Fibroblast of lung (primary cell): ENCODE data around the gene MCRIP1. TPM values are rescaled to one million over a fixed set of nuclear protein-coding genes. Genes with fewer than 3 reads are reported as not detected.

Experiments used
- DNase-seq, 2 donors: peaks; one replicate each; pipeline versions ENCODE4 v3.0.0 to v3.0.0-alpha.2; 2010; ENCODE audit warnings: low read depth in 2 of 2
- H2AFZ ChIP-seq: 2 replicates; pipeline ENCODE4 v1.5.1; 2012; ENCODE audit warnings: low read length, control low read depth, inconsistent platforms
- H3K27ac ChIP-seq: 2 replicates; pipeline ENCODE4 v1.5.1; 2011; ENCODE audit warnings: low read length, control low read depth; ENCODE audit not compliant: insufficient read depth
- H3K27me3 ChIP-seq: 2 replicates; pipeline ENCODE4 v1.5.1; 2011; ENCODE audit warnings: mild to moderate bottlenecking, low read length; ENCODE audit not compliant: control insufficient read depth, insufficient read depth
- H3K36me3 ChIP-seq: 2 replicates; pipeline ENCODE4 v1.5.1; 2011; ENCODE audit warnings: low read length; ENCODE audit not compliant: control insufficient read depth, insufficient read depth
- H3K4me1 ChIP-seq: 2 replicates; pipeline ENCODE4 v1.5.1; 2011; ENCODE audit warnings: low read length; ENCODE audit not compliant: control insufficient read depth, insufficient read depth; ENCODE audit errors: extremely low read depth
- H3K4me2 ChIP-seq: 2 replicates; pipeline ENCODE4 v1.5.1; 2011; ENCODE audit warnings: low read length, control low read depth; ENCODE audit not compliant: insufficient read depth; ENCODE audit errors: extremely low read depth
- H3K4me3 ChIP-seq, 4 experiments: fragments of 200-600 bp in 1 of 4; sonication (generic) in 1 of 4; replicated peaks in 1 of 4; 2 replicates each; pipeline ENCODE4 v1.5.1; 2011 to 2016; ENCODE audit warnings: low read length in 4 of 4, low read depth in 3 of 4, mild to moderate bottlenecking in 3 of 4, control low read depth in 2 of 4, inconsistent platforms in 1 of 4, mixed read lengths in 1 of 4; ENCODE audit not compliant: insufficient read depth in 1 of 4; ENCODE audit errors: control extremely low read depth in 1 of 4
- H3K79me2 ChIP-seq: 2 replicates; pipeline ENCODE4 v1.5.1; 2012; ENCODE audit warnings: mild to moderate bottlenecking, low read length, inconsistent platforms; ENCODE audit not compliant: control insufficient read depth, insufficient read depth
- H3K9ac ChIP-seq: 2 replicates; pipeline ENCODE4 v1.5.1; 2011; ENCODE audit warnings: mild to moderate bottlenecking, low read length, control low read depth; ENCODE audit not compliant: insufficient read depth
- H3K9me3 ChIP-seq: 2 replicates; pipeline ENCODE4 v1.5.1; 2012; ENCODE audit warnings: low read depth, low read length; ENCODE audit not compliant: control insufficient read depth, insufficient read depth
- H4K20me1 ChIP-seq: 2 replicates; pipeline ENCODE4 v1.5.1; 2011; ENCODE audit warnings: low read length; ENCODE audit not compliant: control insufficient read depth, insufficient read depth; ENCODE audit errors: extremely low read depth
- EZH2 ChIP-seq: IDR thresholded peaks from 2 replicates; pipeline ENCODE4 v1.5.1; 2012; ENCODE audit warnings: low read length, control low read depth, mild to moderate bottlenecking; ENCODE audit errors: missing control alignments
- polyA plus RNA-seq, 2 donors: library from polyadenylated mRNA; depleted of rRNA in 1 of 2; stranded (reverse) in 1 of 2; unstranded in 1 of 2; fragments of >200 nt; gene quantifications; 2 replicates each; pipeline ENCODE4 v1.2.1, GENCODE V29; 2011 to 2012; ENCODE audit warnings: missing spikeins in 1 of 2
- total RNA-seq: library from RNA; depleted of rRNA; stranded (reverse); fragments of >200 nt; gene quantifications from 2 replicates; pipeline ENCODE4 v1.2.1, GENCODE V29; 2014
- TF ChIP-seq, protein P1 (sequence below), 2 donors: IDR thresholded peaks in 1 of 2; conservative IDR thresholded peaks in 1 of 2; 1 replicate in 1 of 2; 2 replicates in 1 of 2; pipeline ENCODE4 v1.5.1; 2011 to 2012; ENCODE audit warnings: low read length in 2 of 2, control low read depth in 1 of 2, inconsistent platforms in 1 of 2, low read depth in 1 of 2, mild to moderate bottlenecking in 1 of 2

The MCRIP1 gene
- total and polyA plus RNA-seq, 2 donors (not counting 1 experiment from before 2014, with no cell fraction given) = 37.6 to 108 TPM

DNA sequence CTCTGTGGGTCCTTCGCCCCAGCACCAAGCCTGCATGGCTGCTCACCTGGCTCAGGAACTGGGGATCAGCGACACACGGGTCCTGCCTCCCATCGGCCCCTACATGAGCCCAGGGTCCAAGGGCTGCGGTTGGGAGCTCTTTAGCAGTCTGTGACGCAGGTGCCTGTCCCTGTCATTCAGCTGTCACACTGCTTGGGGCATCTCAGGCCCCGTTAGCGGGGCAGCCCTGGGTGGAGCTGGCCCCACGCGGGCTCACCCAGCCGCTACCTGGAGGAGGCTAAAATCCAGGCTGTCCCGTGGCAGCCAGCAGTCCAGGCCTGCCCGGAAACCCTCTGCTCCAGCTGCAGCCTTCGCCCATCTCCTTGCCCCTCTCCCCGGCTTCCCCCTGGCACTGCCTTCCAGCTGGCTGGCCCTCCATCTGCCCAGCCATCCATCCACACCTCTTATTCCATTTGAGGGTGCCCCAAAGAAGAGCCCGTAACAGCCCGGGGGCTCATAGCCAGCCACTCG lies 25.8 kb downstream of the MCRIP1 start:
- Histone ChIP-seq H3K9ac (no peak overlapping the region), H3K36me3 (no peaks in the 10 kb centered on the region), H2AFZ (no peak overlapping the region), H3K4me2 (no peak overlapping the region), H3K27me3 (peaks cover 48% of the 10 kb centered on the region), H4K20me1 (no peaks in the 10 kb centered on the region), H3K4me3 (no peak overlapping the region), H3K79me2 (no peaks in the 10 kb centered on the region), H3K4me1 (no peaks in the 10 kb centered on the region), H3K9me3 (no peaks in the 10 kb centered on the region), H3K27ac (no peak overlapping the region)
- no peak for DNase-seq
- TF ChIP-seq, protein P1, sequence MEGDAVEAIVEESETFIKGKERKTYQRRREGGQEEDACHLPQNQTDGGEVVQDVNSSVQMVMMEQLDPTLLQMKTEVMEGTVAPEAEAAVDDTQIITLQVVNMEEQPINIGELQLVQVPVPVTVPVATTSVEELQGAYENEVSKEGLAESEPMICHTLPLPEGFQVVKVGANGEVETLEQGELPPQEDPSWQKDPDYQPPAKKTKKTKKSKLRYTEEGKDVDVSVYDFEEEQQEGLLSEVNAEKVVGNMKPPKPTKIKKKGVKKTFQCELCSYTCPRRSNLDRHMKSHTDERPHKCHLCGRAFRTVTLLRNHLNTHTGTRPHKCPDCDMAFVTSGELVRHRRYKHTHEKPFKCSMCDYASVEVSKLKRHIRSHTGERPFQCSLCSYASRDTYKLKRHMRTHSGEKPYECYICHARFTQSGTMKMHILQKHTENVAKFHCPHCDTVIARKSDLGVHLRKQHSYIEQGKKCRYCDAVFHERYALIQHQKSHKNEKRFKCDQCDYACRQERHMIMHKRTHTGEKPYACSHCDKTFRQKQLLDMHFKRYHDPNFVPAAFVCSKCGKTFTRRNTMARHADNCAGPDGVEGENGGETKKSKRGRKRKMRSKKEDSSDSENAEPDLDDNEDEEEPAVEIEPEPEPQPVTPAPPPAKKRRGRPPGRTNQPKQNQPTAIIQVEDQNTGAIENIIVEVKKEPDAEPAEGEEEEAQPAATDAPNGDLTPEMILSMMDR (conservative IDR thresholded peaks at IDR 0.05 in 1 of 2, IDR thresholded peaks at IDR 0.05 in 1 of 2; ENCODE audit: low read depth in 1 of 2, low read length in 2 of 2) = no peak
- peak; percentile 34 for TF ChIP-seq EZH2

DNA sequence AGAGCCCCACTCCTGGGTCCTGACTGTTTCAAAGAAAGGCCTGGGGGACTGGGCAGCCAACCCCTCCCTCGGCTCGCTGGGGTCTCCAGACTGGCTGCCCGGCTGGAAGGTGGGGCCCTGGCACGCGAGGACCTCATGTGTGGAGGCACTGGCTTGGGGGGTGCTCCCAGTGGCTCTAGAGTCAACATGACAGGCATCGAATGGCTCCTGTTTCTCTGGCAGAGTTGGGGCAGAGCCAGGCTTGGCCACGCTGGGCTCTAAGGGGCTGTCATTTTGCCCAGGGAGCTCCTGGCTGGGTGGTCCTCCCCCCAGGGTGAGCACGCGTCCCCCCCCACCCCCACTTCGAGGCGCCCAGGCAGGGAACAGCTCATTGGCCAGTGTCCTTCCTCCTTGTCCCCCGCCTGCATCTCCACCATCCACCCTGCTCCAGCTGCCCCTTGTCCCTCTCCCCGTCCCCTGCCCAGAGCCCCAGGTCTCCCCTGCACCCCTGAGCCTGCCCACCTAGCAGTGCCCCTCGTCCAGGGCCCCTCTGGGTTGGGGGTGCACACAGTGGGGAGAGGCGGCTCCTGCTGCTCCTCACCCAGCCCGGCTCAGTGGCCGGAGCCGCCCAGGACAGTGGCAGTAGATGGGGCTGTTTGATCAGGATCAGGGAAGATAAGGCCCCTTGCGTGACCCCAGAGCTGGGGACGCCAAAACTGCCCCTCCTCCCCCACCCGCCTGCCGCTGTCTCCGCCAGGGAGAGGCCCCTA lies 26.5 kb downstream of the MCRIP1 start:
- Histone ChIP-seq H4K20me1 (no peaks in the 10 kb centered on the region), H3K27ac (no peak overlapping the region), H3K9ac (no peak overlapping the region), H3K79me2 (no peaks in the 10 kb centered on the region), H3K9me3 (no peaks in the 10 kb centered on the region), H3K36me3 (no peaks in the 10 kb centered on the region), H3K4me1 (no peaks in the 10 kb centered on the region), H2AFZ (no peak overlapping the region), H3K27me3 (peaks cover 48% of the 10 kb centered on the region), H3K4me2 (no peak overlapping the region), H3K4me3 (no peak overlapping the region)
- TF ChIP-seq EZH2 = no peak
- TF ChIP-seq, protein P1 (conservative IDR thresholded peaks at IDR 0.05 in 1 of 2, IDR thresholded peaks at IDR 0.05 in 1 of 2; ENCODE audit: low read depth in 1 of 2, low read length in 2 of 2) = no peak
- DNase-seq = no peak

DNA sequence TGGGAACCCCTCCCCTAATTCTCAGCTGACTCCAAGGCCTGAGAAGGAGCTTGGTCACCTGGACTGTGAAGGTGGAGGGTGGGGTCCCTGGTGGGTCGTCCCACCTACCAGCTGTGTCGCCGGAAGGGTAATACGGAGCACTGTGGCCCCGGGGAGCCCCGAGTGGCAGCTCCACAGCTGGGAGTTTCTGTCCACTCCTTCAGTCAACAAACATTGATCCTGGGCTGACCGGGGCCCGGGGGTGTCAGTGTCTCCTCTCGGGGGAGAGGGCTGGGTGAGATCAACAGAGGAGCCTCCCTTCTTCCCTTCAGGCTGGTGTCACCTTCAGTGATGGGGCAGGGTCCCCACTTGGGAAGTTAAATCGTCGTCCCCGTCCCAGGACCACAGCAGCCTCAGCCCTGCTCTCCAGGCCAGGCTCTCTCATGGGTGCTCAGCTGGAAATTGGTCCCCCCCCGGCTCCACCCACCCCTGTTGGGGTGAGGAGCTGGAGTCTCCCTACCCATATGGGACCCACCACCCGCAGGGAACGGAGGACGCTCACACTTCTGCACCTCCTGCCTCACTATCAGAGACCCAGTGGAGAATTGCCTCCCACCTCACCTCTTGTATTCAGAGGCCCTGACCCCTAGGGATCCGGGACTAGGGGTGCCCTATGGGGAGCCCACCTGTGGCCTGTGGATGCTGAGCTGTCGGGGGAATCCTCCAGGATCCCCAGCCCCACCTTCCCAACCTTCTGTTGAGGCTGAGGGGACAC lies 27.2 kb downstream of the MCRIP1 start:
- TF ChIP-seq EZH2 = peak; percentile 37
- TF ChIP-seq, protein P1 (conservative IDR thresholded peaks at IDR 0.05 in 1 of 2, IDR thresholded peaks at IDR 0.05 in 1 of 2; ENCODE audit: low read depth in 1 of 2, low read length in 2 of 2) = no peak
- peaks cover 51% of the 10 kb centered on the region for H3K27me3 ChIP-seq
- H3K36me3 ChIP-seq = no peaks in the 10 kb centered on the region
- H3K9me3 ChIP-seq = no peaks in the 10 kb centered on the region
- H3K9ac ChIP-seq = no peak overlapping the region
- H2AFZ ChIP-seq = no peak overlapping the region
- no peak overlapping the region for H3K4me2 ChIP-seq
- no peaks in the 10 kb centered on the region for H3K79me2 ChIP-seq
- H4K20me1 ChIP-seq = no peaks in the 10 kb centered on the region
- no peaks in the 10 kb centered on the region for H3K4me1 ChIP-seq
- H3K4me3 ChIP-seq = no peak overlapping the region
- no peak overlapping the region for H3K27ac ChIP-seq
- DNase-seq = no peak
